Activated CD8-positive, alpha-beta memory T cell treated with anti-CD3 and anti-CD28 coated beads for 24 hours (primary cell): ENCODE measurements around the gene ATXN7.

Source experiments
- DNase-seq: peaks from one replicate; pipeline ENCODE4 v3.0.0-alpha.2; 2020

Gene ATXN7, protein sequence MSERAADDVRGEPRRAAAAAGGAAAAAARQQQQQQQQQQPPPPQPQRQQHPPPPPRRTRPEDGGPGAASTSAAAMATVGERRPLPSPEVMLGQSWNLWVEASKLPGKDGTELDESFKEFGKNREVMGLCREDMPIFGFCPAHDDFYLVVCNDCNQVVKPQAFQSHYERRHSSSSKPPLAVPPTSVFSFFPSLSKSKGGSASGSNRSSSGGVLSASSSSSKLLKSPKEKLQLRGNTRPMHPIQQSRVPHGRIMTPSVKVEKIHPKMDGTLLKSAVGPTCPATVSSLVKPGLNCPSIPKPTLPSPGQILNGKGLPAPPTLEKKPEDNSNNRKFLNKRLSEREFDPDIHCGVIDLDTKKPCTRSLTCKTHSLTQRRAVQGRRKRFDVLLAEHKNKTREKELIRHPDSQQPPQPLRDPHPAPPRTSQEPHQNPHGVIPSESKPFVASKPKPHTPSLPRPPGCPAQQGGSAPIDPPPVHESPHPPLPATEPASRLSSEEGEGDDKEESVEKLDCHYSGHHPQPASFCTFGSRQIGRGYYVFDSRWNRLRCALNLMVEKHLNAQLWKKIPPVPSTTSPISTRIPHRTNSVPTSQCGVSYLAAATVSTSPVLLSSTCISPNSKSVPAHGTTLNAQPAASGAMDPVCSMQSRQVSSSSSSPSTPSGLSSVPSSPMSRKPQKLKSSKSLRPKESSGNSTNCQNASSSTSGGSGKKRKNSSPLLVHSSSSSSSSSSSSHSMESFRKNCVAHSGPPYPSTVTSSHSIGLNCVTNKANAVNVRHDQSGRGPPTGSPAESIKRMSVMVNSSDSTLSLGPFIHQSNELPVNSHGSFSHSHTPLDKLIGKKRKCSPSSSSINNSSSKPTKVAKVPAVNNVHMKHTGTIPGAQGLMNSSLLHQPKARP

DNA sequence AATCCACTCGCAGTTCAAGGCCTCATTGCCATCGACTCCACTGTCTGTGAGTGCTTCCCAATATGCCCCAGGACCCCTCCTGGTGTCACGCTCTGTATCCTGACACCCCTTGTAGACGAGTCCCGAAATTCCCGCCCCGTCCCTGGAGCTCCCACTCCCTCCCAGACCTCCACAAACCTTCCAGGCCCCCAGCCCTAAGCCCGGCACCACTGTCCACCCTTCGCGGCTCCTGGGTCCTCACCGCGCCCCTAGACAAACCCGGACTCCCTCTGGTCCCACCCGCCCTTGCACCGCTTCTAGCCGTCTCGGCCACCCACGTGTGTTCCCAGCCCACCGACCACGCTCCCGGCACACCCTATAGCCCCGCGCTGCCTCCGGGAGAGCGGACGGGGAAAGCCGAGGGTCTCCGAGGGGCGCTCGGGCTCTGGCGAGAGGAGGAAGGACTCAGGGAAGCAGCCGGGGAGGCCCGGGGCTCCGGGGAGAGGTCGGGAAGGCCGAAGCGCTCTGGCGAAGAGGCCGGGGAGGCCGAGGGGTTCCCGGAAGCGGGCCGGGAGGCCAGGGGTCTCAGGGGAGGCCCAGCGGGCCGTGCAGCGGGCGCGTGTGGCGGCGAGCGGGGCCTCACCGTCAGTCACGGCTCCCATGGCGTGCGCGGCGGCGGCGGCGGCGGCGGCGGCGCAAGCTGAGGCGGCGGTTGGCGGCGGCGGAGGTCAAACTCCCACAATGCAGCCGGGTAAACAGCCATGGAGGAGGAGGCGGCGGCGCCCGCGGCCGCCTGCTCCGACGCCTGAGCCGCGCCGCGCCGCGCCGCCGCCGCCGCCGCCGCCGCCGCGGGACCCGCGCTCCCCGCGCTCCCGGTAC lies at the start of gene ATXN7, which contains the start of gene THOC7:
Gene ATXN7, plus strand, starts transcription at position 718 of the 858 bp plus-strand sequence. CDS start 48,732 bp downstream, outside the sequence.
Gene THOC7, minus strand, starts transcription at position 656 of the 858 bp plus-strand sequence. Its CDS starts 15 bp downstream, at position 641.
- peak; percentile 88 for DNase-seq

DNA sequence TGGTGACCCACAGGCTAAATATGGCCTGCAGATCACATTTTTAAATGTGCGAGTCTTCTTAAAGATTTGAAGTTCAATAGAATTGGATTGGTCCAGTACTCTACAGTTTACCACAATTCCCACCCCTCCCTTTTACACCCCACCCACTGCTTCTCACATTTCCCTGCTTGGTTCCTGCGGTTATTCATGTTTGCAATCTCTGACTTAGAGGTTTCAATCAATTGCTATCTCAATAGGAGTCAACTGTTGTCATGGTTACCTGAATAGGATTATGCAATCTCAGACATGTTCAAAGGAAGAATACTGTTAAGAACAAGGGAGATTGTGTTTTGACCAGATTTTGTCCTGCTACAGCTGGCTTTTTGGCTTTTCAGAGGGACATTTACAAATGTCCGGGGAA lies 49.4 kb upstream of the ATXN7 start:
- DNase-seq: no peak

DNA sequence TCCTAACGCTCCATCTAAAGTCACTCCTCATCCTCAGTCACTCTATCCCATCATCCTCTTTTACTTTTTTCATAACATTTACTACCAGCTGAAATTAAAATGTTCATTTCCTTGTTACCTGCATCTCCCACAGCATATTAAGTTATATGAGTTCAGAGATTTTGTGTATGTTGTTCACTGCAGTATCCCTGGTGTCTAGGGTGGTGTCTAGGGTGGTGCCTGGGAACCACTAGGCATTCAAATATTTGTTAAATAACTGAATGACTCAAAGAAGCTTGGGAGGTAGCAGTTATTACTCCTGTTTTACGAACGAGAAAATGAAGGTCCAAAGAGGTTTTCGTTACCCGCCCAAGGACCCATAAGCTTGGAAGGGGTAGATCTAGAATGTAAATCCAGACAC lies 46.4 kb upstream of the ATXN7 start:
- no peak for DNase-seq

DNA sequence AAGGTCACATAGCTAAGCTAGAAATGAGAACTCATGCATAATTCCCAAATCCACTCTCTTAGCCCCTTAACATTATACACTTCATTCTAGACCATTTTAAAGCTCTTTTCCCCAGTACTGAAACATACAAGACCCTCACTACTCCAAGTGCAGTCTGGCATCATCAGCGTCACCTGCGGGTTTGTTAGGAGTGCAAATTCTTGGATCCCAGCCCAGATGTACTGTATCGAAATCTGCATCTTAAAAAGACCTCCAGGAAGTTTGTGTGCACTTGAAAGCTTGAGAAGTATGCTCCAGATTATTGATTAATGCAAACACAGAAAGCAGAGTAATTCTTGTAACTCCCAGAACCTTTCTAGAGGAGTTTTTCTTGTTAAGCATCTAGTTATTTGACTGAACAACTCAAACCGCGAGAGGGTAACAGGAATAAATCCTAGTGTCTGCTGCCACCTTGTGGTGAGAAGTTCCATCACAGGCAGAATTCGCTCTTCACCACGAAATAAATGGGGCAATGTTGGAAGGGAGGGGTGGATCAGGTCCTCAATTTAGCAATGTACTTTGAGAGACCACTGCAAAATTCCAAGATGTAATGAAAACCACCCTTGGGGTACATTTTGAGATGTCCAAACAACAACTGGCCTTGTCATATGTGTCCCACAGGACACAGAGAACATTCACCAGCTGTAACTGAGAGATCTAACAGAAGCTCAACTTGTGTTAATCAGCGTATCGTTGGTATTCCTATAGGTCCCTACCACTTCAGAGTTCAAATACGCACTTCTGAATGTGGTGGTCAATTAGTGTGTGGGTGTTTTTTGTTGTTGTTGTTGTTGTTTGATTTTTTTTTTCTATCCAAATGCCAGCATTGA lies 45.2 kb upstream of the ATXN7 start:
- peak; percentile 77 for DNase-seq

DNA sequence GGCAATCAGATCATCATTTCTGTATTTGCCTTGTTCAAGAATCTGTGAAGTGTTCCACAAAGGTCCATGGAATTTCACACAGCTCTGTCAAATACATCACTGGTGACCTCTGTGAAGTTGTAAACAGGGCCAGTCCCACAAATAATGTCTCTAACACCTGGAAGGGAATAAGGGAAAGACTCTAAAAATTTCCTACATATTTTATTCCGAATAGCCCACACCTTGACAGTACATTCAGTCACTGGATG lies 44.6 kb upstream of the ATXN7 start, which contains the start of gene C3orf49:
Gene C3orf49, plus strand, starts transcription at position 149 of the 248 bp plus-strand sequence. CDS start 173 bp downstream, outside the sequence.
- DNase-seq: no peak

DNA sequence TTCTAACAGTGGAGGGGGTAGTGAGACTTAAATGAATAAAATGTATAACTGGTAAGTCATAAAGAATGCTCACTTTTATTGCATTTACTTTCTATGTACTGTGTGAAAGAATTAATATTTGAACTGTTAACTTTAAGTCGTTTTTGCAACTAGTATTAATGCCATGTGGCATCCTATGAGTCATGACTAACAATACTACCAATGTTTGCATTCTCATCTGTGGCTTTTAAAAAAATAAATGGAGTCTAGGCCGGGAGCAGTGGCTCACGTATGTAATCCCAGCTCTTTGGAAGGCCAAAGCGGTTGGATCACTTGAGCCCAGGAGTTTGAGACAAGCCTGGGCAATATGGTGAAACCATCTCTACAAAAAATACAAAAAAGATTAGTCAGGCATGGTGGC lies 39.4 kb upstream of the ATXN7 start:
- no peak for DNase-seq

DNA sequence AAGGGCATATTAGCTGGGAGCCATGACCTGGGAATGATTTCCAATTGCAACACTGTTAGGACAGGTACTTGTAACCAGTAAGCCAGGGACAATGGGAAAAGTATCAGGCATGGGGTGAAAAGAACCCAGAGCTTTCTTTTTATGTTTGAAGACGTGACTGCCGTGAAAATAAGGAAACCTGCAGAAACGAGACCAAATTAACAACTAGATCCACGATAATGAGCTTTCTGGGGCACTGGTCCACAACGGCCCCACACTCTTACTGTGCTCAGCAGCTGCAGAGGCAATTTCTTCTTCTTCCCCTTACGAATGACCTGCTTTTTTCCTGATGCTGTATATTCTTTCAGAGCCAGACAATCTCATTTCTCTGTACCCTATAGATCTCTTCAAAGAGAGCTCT lies 33.1 kb upstream of the ATXN7 start:
- DNase-seq: no peak

DNA sequence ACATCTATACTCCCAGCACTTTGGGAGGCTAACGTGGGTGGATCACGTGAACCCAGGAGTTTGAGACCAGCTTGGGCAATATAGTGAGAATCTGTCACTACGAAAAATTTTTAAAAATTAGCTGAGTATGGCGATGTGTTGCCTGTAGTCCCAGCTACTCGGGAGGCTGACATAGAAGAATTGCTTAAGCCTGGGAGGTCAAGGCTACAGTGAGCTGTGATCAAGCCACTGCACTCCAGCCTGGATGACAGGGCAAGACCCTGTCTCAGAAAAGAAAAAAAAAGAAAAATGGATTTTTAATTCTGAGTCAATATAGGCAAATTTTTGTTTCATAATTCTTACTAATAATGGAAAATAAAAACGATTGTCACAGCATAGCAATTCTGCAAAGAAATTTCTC lies 31.3 kb upstream of the ATXN7 start:
- DNase-seq: no peak

DNA sequence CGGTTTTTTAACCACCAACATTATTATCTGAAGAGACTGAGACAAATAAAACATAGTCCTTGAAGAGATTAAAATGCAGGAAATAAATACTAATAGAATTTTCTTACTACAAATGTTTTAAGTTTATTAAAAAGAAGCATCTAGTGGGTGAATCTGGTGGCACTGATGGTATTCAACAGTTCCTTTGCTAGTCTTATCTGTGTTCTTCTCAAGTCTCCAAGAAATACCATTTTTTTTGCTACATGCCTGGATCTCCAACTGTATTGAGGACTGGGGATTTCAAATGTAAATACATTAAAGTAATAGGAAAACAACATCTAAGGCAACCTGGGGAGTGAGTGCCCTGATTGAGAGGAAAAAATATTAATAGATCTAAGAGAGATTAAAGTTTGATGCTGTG lies 22.0 kb upstream of the ATXN7 start:
- DNase-seq: no peak

DNA sequence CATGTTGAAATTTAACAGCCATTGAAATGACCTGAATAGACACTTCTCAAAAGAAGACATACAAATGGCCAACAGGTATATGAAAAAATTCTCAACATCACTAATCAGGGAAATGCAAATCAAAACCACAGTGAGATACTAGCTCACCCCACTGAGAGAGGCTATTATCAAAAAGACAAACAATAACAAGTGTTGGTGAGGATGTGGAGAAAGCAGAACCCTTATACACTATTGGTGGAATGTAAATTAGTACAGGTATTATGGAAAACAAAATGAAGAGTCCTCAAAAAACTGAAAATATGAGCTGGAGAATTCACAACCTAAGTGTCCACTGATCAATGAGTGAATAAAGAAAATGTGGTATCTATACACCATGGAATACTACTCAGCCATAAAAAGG lies 21.5 kb upstream of the ATXN7 start:
- no peak for DNase-seq

DNA sequence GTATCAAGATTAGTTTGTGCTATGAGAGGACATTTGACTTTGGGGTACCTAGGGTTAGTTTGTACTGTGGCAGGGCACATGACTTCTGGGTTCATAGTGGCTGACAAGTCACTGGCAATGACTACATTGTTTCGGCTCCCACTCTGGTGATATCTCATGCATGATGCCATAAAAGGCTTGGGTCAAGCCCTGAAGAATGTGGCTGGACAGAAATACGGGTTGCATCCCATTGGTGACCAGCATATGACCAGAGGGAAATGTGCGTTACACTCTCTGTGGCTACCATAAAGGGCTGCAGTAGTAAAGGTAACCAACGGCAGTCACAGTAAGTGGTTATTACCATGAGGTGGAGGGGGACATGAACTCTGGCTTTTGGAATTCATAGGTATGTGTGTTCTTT lies 18.5 kb upstream of the ATXN7 start:
- DNase-seq: no peak

DNA sequence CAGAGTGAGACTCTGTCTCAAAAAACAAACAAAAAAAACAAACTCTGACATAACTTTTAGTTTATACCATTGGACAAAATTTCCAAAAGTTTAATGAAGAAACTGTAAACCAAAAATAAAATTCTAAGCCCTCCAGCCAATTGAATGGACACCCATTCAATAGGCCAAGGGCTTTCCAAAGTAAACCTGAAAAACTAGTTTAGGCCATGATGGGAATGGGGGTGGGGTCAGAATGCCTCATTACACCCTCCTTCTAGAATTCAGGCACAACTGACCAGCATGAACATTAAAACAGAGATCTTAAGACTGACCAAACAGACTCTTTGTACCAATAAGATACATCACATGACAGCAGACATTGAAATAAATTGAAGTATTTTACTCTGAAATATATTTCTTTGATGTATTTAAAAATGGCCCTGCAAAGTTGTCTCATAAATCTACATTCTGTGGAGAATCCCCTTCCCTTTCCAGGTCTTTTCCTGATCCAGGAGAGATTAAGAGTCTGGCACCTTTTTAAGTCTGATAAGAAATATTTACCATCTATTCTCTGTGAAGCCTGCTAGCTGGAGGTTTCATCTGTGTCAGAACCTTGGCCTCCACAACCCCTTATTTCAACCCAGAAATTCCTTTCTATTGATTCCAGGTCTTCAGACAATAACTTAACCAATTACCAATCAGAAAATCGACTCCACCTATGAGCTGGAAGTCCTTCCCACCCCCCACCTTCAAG lies 15.8 kb upstream of the ATXN7 start:
- no peak for DNase-seq

DNA sequence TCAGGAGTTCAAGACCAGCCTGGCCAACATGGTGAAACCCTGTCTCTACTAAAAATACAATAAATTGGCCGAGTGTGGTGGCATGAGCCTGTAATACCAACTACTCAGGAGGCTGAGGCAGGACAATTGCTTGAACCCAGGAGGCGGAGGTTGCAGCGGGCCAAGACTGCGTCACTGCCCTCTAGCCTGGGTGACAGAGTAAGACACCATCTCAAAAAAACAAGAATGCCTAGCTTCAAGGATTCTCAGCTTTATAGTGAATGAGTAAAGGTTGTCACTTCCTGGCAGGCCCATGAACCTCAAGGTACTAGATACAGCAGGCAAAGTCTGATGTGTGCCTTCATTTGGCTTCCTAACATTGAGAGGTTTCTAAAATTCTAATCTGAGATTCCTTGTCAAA lies 14.5 kb upstream of the ATXN7 start:
- DNase-seq: no peak

DNA sequence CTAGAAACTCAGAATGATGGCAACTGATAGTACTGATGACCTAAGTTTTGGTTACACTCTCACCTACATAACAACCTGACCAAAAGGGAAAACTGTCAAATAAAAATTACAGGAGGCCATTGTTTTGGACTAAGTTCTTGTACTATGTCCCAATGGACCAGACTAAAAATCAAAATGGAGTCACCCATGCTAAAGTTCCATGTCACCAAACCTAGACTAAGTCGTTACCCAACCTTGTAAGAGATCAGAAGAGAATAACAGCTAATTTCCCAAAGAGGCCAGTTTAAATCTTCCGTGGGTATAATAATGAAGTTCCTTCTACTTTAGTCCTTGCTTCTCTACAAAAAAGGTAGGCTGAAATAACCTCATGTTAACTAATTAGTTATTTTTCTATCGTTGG lies 12.4 kb upstream of the ATXN7 start:
- no peak for DNase-seq

DNA sequence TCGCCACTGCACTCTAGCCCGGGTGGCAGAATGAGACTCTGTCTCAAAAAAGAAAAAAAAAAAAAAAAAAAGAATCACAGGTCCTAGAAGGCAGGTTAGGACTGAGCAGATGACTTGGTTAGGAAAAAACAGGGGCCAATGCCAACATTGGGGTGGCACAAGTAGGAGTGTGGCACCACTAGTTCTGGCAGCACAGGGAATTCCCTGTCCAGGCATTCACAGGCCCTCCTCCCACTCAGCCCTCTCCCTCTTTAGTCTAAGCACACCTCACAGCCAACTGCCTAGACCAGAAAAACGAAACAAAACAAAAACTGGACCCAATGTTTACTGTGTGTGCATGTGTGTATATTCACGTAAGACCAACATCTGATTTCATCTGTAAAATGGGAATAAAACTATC lies 10.6 kb upstream of the ATXN7 start:
- DNase-seq: no peak

DNA sequence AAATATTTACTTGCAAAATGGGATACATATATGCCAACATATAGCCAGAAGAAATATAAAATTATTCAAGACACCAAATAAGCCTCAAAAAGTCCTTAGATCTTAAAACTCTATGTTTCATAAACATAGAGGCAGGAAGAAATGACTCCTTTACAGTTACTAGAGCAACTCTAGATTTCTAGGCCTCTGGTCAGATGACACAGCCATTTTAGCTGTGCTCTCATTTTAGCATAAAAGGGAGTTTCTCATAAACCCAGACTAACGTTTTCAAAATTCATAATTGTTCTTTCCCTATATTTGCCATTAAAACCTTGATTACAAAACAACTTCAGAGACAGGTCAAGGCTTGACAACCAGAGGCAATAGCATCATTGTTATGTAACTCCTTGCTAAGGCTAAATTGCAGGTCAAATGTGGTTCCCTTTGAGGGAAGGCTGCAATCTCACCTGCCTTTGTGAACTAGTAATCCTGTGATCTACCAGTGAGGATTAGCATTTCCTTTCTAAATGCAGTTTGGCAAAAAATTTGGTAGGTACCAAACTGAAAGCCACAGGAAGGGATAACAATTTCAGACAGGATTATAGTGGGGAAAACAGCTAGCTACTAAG lies 8.2 kb upstream of the ATXN7 start:
- no peak for DNase-seq

DNA sequence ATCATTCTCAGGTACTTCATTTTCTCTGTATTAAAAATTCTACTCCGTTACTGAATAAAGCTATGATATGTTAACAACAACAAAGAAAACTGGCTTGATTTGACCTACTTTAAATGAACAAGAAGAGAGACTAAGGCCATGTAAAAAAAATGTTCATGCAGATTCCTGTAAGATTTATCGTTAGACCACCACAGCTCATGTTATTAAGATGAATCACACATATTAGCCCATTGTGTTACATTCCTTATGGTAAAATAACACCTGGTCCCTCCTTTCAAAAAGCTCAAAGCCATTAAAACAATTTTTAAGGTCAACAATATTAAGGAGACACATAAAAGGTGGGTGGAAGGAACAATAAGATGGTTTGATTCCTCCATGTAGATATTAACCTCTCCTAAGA lies 6.4 kb upstream of the ATXN7 start:
- DNase-seq: no peak

DNA sequence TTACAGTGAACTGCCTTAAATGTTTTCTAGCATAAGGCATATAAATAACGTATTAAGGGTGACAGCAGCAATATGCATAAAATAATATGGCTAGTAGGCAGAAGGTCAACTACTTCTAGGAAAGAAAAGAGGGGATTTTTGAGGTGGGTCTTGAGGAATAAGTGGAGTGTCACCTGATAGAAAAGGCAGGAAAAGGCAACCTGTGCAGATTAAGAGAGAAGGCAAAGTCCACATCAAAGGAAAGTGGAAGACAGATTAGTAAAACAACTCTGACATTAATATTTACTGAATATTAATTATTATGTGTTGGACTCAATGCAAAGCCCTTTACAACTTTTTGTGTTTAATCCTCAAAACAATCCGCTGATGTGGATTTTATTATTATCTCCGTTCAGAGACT lies 2.9 kb upstream of the ATXN7 start:
- DNase-seq: no peak

DNA sequence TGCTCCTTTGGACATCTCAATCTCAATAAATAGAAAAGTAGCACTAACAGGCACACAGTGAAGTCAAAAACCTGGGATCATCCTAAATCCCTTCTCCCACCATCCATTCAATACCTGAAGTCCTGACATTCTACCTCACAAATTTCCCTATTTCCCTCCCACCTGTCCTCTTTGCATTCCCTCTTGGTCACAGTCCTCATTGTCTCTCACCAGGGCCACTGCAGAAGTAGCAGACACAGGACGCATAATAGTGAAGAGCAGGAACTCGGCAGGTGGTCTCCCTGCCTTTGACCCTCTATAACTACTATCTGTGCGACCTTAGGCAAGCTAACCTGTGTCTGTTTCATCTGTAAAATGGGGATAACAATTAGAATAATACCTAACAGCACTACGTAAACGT lies 2.4 kb upstream of the ATXN7 start:
- DNase-seq: no peak

DNA sequence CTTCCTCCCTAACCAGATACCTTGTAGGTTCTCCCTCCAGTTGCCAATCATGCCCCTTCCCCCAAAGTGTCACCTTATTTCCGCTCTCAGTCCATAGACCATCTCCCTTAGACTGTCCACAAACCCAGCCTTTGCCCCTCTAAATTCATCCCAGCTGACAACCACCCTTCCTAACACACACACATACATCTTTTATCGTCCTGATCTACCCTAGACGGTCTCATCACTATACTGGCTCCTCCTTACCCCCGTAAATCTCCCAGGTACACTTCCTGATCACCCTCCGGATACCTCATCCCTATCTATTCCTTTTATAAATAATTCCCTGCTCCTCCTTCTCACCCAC lies 890 bp upstream of the ATXN7 start:
- DNase-seq: no peak
